K562 (cell line): ENCODE measurements around the gene MAP3K7CL. TPM values are rescaled to one million over a fixed set of nuclear protein-coding genes. Genes with fewer than 3 reads are reported as not detected.

Experiments used
- ARID1B ChIP-seq: fragments of 450-650 bp; IDR thresholded peaks from 2 replicates; pipeline ENCODE4 v1.6.1; 2016; ENCODE audit warnings: antibody characterized with exemption, mild to moderate bottlenecking, inconsistent platforms
- FOXM1 ChIP-seq, 2 experiments: fragments of 450-650 bp in 1 of 2; sonication (generic) in 1 of 2; formaldehyde crosslinking in 1 of 2; IDR thresholded peaks; 2 replicates each; pipeline versions ENCODE4 v1.6.1 to v1.9.0; 2017 to 2022; ENCODE audit warnings: low read depth in 2 of 2, mild to moderate bottlenecking in 2 of 2, missing genetic modification reagents in 1 of 2, moderate library complexity in 1 of 2
- KDM1A ChIP-seq, 2 experiments: fragments of 450-650 bp; IDR thresholded peaks; 2 replicates each; pipeline ENCODE4 v1.6.1; 2016; ENCODE audit warnings: mild to moderate bottlenecking in 2 of 2
- MEF2A ChIP-seq: IDR thresholded peaks from 2 replicates; pipeline ENCODE4 v1.6.1; 2011; ENCODE audit warnings: low read depth, mild to moderate bottlenecking, low read length, moderate library complexity; ENCODE audit not compliant: control insufficient read depth
- NCOR1 ChIP-seq: fragments of 450-650 bp; IDR thresholded peaks from 2 replicates; pipeline ENCODE4 v1.6.1; 2016; ENCODE audit warnings: mild to moderate bottlenecking, moderate library complexity
- RNF2 ChIP-seq: sonication (generic); IDR thresholded peaks from 2 replicates; pipeline ENCODE4 v1.6.1; 2016
- TBL1XR1 ChIP-seq, 2 experiments: IDR thresholded peaks; 2 replicates each; pipeline ENCODE4 v1.6.1; 2012; ENCODE audit warnings: improper control_type of control experiment in 2 of 2, low read length in 2 of 2, mild to moderate bottlenecking in 1 of 2
- polyA plus RNA-seq, 8 experiments: library from polyadenylated mRNA; depleted of rRNA in 4 of 8; stranded (reverse) in 5 of 8; unstranded in 3 of 8; fragments of >200 nt; fragmentation: Nextera tagmentation in 2 of 8; fragmentation: Illumina TruSeq in 1 of 8; extraction: Ambion mirVana in 2 of 8; extraction: Trizol in 1 of 8; gene quantifications; 2 replicates each; pipeline versions ENCODE4 v1.2.1 to v1.2.3, GENCODE V29; 2011 to 2014; ENCODE audit warnings: inconsistent platforms in 1 of 8, missing spikeins in 1 of 8
- total RNA-seq, 7 experiments: library from RNA; depleted of rRNA in 6 of 7; stranded (reverse); fragments of >200 nt in 6 of 7; fragmentation: Illumina TruSeq in 2 of 7; extraction: Trizol in 2 of 7; gene quantifications; 2 replicates each; pipeline versions ENCODE4 v1.2.1 to v1.2.3, GENCODE V29; 2011 to 2021; ENCODE audit warnings: low replicate concordance in 1 of 7
- TF ChIP-seq, protein P1 (sequence below), 2 experiments: fragments of 450-650 bp; IDR thresholded peaks; 2 replicates each; pipeline ENCODE4 v1.6.1; 2016; ENCODE audit warnings: mild to moderate bottlenecking in 2 of 2, borderline replicate concordance in 1 of 2, low read depth in 1 of 2, moderate library complexity in 1 of 2
- TF ChIP-seq, protein P2 (sequence below): sonication (generic); formaldehyde crosslinking; IDR thresholded peaks from 2 replicates; pipeline ENCODE4 v1.8.0; 2022; ENCODE audit warnings: mild to moderate bottlenecking, missing genetic modification reagents

MAP3K7CL gene
- total and polyA plus RNA-seq, 9 of the 15 experiments (the other 6 are each of a cell fraction or from before 2014, with no cell fraction given): 0.13 to 0.15 (median 0.14) TPM; not detected in 6

DNA sequence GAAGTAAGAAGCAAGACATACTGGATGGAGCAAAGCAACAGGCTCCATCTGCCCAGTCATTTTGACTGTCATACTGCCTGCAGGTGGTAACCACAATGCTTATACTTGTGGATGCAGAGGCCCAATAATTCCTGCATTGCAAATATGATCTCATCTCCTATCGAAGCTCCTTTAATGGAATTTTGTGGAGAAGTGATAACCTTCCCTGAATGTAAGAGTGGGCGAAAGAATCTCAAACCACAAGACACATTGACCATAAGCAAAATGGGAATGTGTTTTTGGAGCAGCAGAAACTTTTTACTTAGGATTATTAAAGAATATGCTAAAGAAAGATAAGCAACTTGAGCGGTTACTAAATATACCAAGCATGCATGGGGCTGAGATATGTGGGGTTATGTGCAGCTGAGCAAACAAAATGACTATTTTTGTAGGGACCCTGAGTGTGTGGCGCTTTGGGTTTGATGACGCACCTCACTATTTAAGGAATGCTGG is 90.9 kb downstream of the MAP3K7CL start (continued):
- TF ChIP-seq, protein P1, sequence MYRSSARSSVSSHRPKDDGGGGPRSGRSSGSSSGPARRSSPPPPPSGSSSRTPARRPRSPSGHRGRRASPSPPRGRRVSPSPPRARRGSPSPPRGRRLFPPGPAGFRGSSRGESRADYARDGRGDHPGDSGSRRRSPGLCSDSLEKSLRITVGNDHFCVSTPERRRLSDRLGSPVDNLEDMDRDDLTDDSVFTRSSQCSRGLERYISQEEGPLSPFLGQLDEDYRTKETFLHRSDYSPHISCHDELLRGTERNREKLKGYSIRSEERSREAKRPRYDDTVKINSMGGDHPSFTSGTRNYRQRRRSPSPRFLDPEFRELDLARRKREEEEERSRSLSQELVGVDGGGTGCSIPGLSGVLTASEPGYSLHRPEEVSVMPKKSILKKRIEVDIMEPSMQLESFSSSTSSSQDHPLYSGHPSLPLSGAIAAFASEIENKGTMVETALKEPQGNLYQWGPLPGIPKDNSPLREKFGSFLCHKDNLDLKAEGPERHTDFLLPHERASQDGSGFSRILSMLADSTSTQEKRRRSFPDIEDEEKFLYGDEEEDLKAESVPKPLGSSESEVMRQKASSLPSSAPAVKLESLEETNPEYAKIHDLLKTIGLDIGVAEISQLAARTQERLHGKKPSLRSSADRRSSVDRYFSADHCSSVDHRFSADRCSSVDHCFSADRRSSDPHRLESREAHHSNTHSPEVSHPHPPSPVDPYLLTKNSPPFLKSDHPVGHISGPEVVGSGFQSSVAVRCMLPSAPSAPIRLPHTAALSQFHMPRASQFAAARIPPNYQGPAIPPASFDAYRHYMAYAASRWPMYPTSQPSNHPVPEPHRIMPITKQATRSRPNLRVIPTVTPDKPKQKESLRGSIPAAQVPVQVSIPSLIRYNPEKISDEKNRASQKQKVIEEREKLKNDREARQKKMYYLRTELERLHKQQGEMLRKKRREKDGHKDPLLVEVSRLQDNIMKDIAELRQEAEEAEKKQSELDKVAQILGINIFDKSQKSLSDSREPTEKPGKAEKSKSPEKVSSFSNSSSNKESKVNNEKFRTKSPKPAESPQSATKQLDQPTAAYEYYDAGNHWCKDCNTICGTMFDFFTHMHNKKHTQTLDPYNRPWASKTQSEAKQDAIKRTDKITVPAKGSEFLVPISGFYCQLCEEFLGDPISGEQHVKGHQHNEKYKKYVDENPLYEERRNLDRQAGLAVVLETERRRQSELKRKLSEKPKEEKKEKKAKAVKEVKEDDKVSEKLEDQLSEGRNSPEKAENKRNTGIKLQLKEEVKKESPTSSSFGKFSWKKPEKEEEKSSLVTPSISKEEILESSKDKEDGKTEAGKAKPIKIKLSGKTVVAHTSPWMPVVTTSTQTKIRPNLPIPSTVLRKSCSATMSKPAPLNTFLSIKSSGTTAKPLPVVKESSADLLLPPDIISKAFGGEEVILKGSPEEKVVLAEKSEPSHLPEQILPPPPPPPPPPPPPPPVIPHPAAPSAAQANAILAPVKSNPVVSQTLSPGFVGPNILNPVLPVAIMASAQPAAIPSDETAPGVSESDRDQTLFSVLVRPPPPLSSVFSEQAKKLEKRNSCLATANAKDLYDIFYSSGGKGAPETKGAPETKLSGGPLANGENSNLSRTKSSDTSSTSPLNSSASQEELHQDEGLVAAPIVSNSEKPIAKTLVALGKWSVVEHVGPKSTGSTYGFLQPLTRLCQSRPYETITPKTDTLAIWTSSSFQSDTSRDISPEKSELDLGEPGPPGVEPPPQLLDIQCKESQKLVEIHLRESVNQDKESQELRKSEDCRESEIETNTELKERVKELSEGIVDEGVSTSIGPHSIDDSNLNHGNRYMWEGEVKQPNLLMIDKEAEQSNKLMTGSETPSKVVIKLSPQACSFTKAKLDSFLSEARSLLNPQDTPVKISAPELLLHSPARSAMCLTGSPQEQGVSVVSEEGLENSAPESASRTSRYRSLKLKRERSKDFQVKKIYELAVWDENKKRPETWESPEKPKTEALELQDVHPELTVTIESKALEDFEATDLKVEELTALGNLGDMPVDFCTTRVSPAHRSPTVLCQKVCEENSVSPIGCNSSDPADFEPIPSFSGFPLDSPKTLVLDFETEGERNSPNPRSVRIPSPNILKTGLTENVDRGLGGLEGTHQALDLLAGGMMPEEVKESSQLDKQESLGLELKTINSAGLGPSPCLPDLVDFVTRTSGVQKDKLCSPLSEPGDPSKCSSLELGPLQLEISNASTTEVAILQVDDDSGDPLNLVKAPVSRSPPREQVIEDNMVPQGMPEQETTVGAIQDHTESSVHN (IDR thresholded peaks at IDR 0.05; ENCODE audit: borderline replicate concordance in 1 of 2, low read depth in 1 of 2): peak; percentile 17 to 20; a peak in 1 of 4 replicates
- TF ChIP-seq, protein P2, sequence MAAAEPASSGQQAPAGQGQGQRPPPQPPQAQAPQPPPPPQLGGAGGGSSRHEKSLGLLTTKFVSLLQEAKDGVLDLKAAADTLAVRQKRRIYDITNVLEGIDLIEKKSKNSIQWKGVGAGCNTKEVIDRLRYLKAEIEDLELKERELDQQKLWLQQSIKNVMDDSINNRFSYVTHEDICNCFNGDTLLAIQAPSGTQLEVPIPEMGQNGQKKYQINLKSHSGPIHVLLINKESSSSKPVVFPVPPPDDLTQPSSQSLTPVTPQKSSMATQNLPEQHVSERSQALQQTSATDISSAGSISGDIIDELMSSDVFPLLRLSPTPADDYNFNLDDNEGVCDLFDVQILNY (CRISPR knock-in tag): no peak
- TF ChIP-seq KDM1A (IDR thresholded peaks at IDR 0.05) (0 out of 4 replicates have a peak, but pooled peaks of 1 of the 2 experiments have one; percentile 16), RNF2 (no peak), FOXM1 (IDR thresholded peaks at IDR 0.05; ENCODE audit: low read depth) (peak; percentile 55; the same call in 1 of the 2 replicates), FOXM1 (CRISPR knock-in tag; IDR thresholded peaks at IDR 0.05; ENCODE audit: low read depth) (no peak), ARID1B (peak; percentile 84), NCOR1 (peak; percentile 59), MEF2A (0 out of 2 replicates have a peak, but pooled peaks have one; percentile 57), TBL1XR1 (IDR thresholded peaks at IDR 0.05; ENCODE audit: low read length in 2 of 2) (peak in 1 of 2 experiments; percentile 45; a peak in 1 of 4 replicates)
